Endothelial cell of umbilical vein (primary cell): ENCODE data around the gene CELSR3. TPM values are rescaled to one million over a fixed set of nuclear protein-coding genes. Genes with fewer than 3 reads are reported as not detected.

Source experiments
- BruUV-seq: library from RNA; stranded (reverse); fragments of 400-500 nt; replicated peaks from 2 replicates; lab custom pipeline; 2021; lab: Mats Ljungman, UMichigan
- CTCF ChIA-PET: fragments of 300-600, 350-600 bp; sonication (Branson Sonifier 250); formaldehyde crosslinking; loops from one replicate; lab custom pipeline; 2021; ENCODE audit warnings: antibody characterized with exemption, inconsistent platforms; lab: Charles Lee
- POLR2A ChIA-PET: fragments of 300-600, 350-600 bp; sonication (Branson Sonifier 250); formaldehyde crosslinking; loops from one replicate; lab custom pipeline; 2021; ENCODE audit warnings: antibody characterized with exemption, inconsistent platforms; lab: Charles Lee
- DNase-seq: peaks from one replicate; pipeline ENCODE4 v3.0.0-alpha.2; 2011; ENCODE audit warnings: low read depth, low spot score
- FAIRE-seq: peaks from 2 replicates; lab custom pipeline; 2011; peaks lifted over from hg19 to GRCh38; lab: Jason Lieb, UNC
- H2AFZ ChIP-seq: 2 replicates; pipeline ENCODE4 v1.6.0; 2012; ENCODE audit warnings: low read depth, low read length, control low read depth, inconsistent platforms
- H3K27ac ChIP-seq: 2 replicates; pipeline ENCODE4 v1.5.1; 2011; ENCODE audit warnings: low read depth, mild to moderate bottlenecking, control low read depth, low read length, moderate library complexity; ENCODE audit not compliant: insufficient read depth
- H3K27me3 ChIP-seq, 2 experiments: 2 replicates each; pipeline versions ENCODE4 v1.6.0 to v1.6.1; 2011; ENCODE audit warnings: low read length in 2 of 2, mixed read lengths in 1 of 2; ENCODE audit not compliant: control insufficient read depth in 2 of 2, insufficient read depth in 2 of 2
- H3K36me3 ChIP-seq, 2 experiments: 2 replicates in 1 of 2; 3 replicates in 1 of 2; pipeline ENCODE4 v1.5.1; 2011; ENCODE audit warnings: low read length in 2 of 2, mild to moderate bottlenecking in 1 of 2, moderate library complexity in 1 of 2; ENCODE audit not compliant: control insufficient read depth in 2 of 2, insufficient read depth in 2 of 2; ENCODE audit errors: extremely low read depth in 1 of 2
- H3K4me1 ChIP-seq: 3 replicates; pipeline ENCODE4 v1.5.1; 2011; ENCODE audit warnings: mild to moderate bottlenecking, low read length; ENCODE audit not compliant: control insufficient read depth, insufficient read depth; ENCODE audit errors: extremely low read depth
- H3K4me2 ChIP-seq: 2 replicates; pipeline ENCODE4 v1.6.1; 2011; ENCODE audit warnings: low read length, control low read depth, mixed read lengths; ENCODE audit not compliant: insufficient read depth
- H3K4me3 ChIP-seq, 3 experiments: fragments of 200-600 bp in 1 of 3; sonication (generic), shearing (Covaris generic) in 1 of 3; replicated peaks in 1 of 3; 2 replicates each; pipeline ENCODE4 v1.5.1; 2011 to 2016; ENCODE audit warnings: control low read depth in 3 of 3, low read length in 3 of 3, mild to moderate bottlenecking in 2 of 3, inconsistent platforms in 1 of 3, low read depth in 1 of 3, moderate library complexity in 1 of 3; ENCODE audit not compliant: insufficient read depth in 1 of 3
- H3K79me2 ChIP-seq: 2 replicates; pipeline ENCODE4 v1.6.0; 2012; ENCODE audit warnings: low read length, inconsistent platforms; ENCODE audit not compliant: control insufficient read depth, insufficient read depth
- H3K9ac ChIP-seq: replicated peaks from 2 replicates; pipeline ENCODE3; 2011; ENCODE audit warnings: low read length, control low read depth; ENCODE audit not compliant: insufficient read depth; ENCODE audit errors: extremely low read depth
- H3K9me1 ChIP-seq: replicated peaks from 3 replicates; pipeline ENCODE4 v1.6.0; 2011; ENCODE audit warnings: mild to moderate bottlenecking, low read length; ENCODE audit not compliant: control insufficient read depth, insufficient read depth; ENCODE audit errors: extremely low read depth
- H3K9me3 ChIP-seq: replicated peaks from 2 replicates; pipeline ENCODE4 v1.5.1; 2012; ENCODE audit warnings: low read length, inconsistent platforms; ENCODE audit not compliant: control insufficient read depth, insufficient read depth
- H4K20me1 ChIP-seq: replicated peaks from 2 replicates; pipeline ENCODE3; 2011; ENCODE audit warnings: mild to moderate bottlenecking, low read length; ENCODE audit not compliant: control insufficient read depth, insufficient read depth; ENCODE audit errors: extremely low read depth
- EZH2 ChIP-seq: IDR thresholded peaks from 2 replicates; pipeline ENCODE4 v1.6.1; 2012; ENCODE audit warnings: borderline replicate concordance, low read depth, mild to moderate bottlenecking, moderate library complexity, low read length, inconsistent platforms; ENCODE audit not compliant: severe bottlenecking
- FOS ChIP-seq: IDR thresholded peaks from 2 replicates; pipeline ENCODE4 v1.6.1; 2011; ENCODE audit warnings: mild to moderate bottlenecking, low read length, moderate library complexity, borderline replicate concordance; ENCODE audit not compliant: insufficient read depth
- GATA2 ChIP-seq: IDR thresholded peaks from 2 replicates; pipeline ENCODE4 v1.7.0; 2011; ENCODE audit warnings: low read depth, mild to moderate bottlenecking, moderate library complexity, mixed read lengths, low read length; ENCODE audit not compliant: insufficient read length, insufficient read depth
- JUN ChIP-seq: IDR thresholded peaks from 2 replicates; pipeline ENCODE4 v1.6.1; 2011; ENCODE audit warnings: borderline replicate concordance, low read depth; ENCODE audit not compliant: insufficient read length, insufficient read depth
- MYC ChIP-seq: IDR thresholded peaks from one replicate; pipeline ENCODE4 v1.6.1; 2011; ENCODE audit warnings: mild to moderate bottlenecking, low read depth, low read length
- POLR2A ChIP-seq: IDR thresholded peaks from 2 replicates; pipeline ENCODE4 v1.6.1; 2012; ENCODE audit warnings: low read depth, mild to moderate bottlenecking, control low read depth, low read length
- POLR2AphosphoS5 ChIP-seq: IDR thresholded peaks from 2 replicates; pipeline ENCODE4 v1.6.1; 2012; ENCODE audit warnings: low read depth, mild to moderate bottlenecking, control low read depth, low read length, moderate library complexity; ENCODE audit not compliant: insufficient read depth
- dilution Hi-C: fragments of 300-500 bp; cut with MboI; formaldehyde crosslinking; loops from one replicate; pipeline ENCODE4 v1.15.0; 2019; ENCODE audit warnings: low sequenced_read_pairs; ENCODE audit not compliant: extremely low pct_ligation_motif_present
- intact Hi-C: fragments of 100-400 bp; cut with micrococcal nuclease; formaldehyde crosslinking; loops from one replicate; pipeline ENCODE4 v1.10.0; 2022
- polyA plus RNA-seq, 4 experiments: library from polyadenylated mRNA; depleted of rRNA in 3 of 4; stranded (reverse) in 3 of 4; unstranded in 1 of 4; fragments of >200 nt; gene quantifications; 2 replicates each; pipeline versions ENCODE4 v1.2.1 to v1.2.3, GENCODE V29; 2011 to 2012; ENCODE audit warnings: missing spikeins in 1 of 4
- total RNA-seq: library from RNA; stranded (reverse); gene quantifications from 2 replicates; pipeline ENCODE4 v1.2.3, GENCODE V29; 2021
- TF ChIP-seq, protein P1 (sequence below), 2 donors: IDR thresholded peaks; 1 replicate in 1 of 2; 2 replicates in 1 of 2; pipeline ENCODE4 v1.5.1; 2011; ENCODE audit warnings: low read length in 2 of 2, mild to moderate bottlenecking in 2 of 2, moderate library complexity in 2 of 2, control low read depth in 1 of 2, inconsistent platforms in 1 of 2, low read depth in 1 of 2; ENCODE audit not compliant: insufficient read depth in 1 of 2; ENCODE audit errors: extremely low read depth in 1 of 2
- TF ChIP-seq, protein P2 (sequence below): IDR thresholded peaks from 2 replicates; pipeline ENCODE4 v1.6.1; 2011; ENCODE audit not compliant: insufficient read depth, insufficient read length

CELSR3 gene
- total and polyA plus RNA-seq, 2 donors (not counting 3 experiments of a cell fraction or from before 2014, with no cell fraction given), result 0.25 to 0.71 TPM

DNA sequence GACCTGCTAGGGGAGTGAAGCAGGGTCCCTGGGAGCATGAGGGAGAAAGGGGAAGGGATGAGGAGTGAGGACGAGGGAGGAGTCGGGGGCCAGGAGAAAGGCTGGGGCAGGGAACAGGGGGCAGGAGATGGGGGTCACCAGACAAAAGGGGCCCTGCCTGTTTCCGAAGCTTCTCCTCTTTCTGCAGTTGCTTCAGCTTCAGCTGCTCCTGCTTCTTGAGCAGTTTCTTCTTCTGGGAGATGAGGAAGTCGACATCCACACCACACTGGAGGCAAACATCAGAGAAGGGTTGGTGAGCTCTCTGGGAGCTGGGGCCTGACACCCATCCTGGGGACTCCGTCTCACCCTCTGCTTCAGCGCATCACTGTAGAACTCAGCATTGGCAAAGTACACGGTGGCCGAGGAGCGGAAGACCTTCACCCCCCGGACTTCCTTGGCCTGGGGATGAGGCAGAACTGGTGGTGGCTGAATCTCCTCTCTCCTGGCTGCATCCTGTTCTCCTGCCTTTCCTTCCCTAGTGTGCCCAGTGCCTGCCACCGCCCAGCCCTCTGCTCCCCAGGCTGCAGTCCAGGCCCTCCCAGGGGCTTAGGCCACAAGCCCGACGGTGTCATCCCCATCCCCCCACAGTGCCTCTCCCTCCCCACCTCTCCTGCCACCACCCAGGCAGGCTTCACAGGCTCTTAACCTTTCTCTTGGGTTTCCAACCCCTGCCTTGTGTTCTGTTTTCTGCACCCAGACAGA lies 34.2 kb downstream of the CELSR3 start:
- ChIA-PET POLR2A (no interaction called here), CTCF (no interaction called here)
- no peak overlapping the region for H3K4me3 ChIP-seq
- no peaks in the 10 kb centered on the region for H3K9me3 ChIP-seq
- H3K27me3 ChIP-seq, result no peaks in the 10 kb centered on the region
- no peak overlapping the region for H2AFZ ChIP-seq
- BruUV-seq, result no TSS peak
- no peak overlapping the region for H3K4me2 ChIP-seq
- DNase-seq (no peak), FAIRE-seq (no peak)
- H3K36me3 ChIP-seq, result peaks cover 0 to 39% of the 10 kb centered on the region in 2 experiments
- no peak overlapping the region for H3K9ac ChIP-seq
- dilution Hi-C loops, result no loop called here
- no peaks in the 10 kb centered on the region for H4K20me1 ChIP-seq
- no peaks in the 10 kb centered on the region for H3K9me1 ChIP-seq
- H3K4me1 ChIP-seq, result no peaks in the 10 kb centered on the region
- no peak for TF ChIP-seq EZH2
- H3K27ac ChIP-seq, result no peak overlapping the region
- no peaks in the 10 kb centered on the region for H3K79me2 ChIP-seq
- intact Hi-C loops, result no loop called here

DNA sequence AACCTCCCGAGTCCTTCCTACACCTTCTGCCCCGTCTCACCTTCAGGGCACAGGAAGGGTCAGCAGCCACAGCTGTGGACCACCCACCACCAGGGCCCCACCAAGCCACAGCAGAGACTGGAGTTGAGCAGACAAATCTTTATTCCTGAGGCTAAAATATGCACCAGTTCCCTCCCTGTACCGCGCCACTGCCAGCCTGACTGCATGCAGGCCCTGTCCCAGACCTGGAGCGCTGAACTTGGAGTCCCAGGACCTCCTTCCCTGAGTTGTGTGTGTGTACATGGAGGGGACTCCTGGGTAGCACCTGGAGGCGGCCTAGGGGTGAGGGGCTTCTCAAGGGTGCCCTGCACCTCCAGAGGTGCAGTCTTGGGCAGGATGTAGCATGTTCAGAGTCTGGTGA lies 37.1 kb downstream of the CELSR3 start:
- no peaks in the 10 kb centered on the region for H3K4me1 ChIP-seq
- peaks cover 0 to 25% of the 10 kb centered on the region in 2 experiments for H3K36me3 ChIP-seq
- no peaks in the 10 kb centered on the region for H4K20me1 ChIP-seq
- no peak overlapping the region for H3K27ac ChIP-seq
- POLR2A ChIA-PET, result no interaction called here
- CTCF ChIA-PET, result interaction anchor here (4.0 kb wide), 1 partner anchor 10 kb away, joined by 18 read pairs; the partner anchor contains the start of gene SLC26A6
- FAIRE-seq (no peak), DNase-seq (no peak)
- no peak overlapping the region for H2AFZ ChIP-seq
- no peak overlapping the region for H3K4me2 ChIP-seq
- no peak overlapping the region for H3K9ac ChIP-seq
- H3K4me3 ChIP-seq, result no peak overlapping the region
- H3K79me2 ChIP-seq, result no peaks in the 10 kb centered on the region
- intact Hi-C loops, result no loop called here
- H3K27me3 ChIP-seq, result no peaks in the 10 kb centered on the region
- TF ChIP-seq POLR2AphosphoS5, result no peak
- TF ChIP-seq, protein P1, sequence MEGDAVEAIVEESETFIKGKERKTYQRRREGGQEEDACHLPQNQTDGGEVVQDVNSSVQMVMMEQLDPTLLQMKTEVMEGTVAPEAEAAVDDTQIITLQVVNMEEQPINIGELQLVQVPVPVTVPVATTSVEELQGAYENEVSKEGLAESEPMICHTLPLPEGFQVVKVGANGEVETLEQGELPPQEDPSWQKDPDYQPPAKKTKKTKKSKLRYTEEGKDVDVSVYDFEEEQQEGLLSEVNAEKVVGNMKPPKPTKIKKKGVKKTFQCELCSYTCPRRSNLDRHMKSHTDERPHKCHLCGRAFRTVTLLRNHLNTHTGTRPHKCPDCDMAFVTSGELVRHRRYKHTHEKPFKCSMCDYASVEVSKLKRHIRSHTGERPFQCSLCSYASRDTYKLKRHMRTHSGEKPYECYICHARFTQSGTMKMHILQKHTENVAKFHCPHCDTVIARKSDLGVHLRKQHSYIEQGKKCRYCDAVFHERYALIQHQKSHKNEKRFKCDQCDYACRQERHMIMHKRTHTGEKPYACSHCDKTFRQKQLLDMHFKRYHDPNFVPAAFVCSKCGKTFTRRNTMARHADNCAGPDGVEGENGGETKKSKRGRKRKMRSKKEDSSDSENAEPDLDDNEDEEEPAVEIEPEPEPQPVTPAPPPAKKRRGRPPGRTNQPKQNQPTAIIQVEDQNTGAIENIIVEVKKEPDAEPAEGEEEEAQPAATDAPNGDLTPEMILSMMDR (IDR thresholded peaks at IDR 0.05; ENCODE audit: extremely low read depth in 1 of 2, insufficient read depth in 1 of 2, low read depth in 1 of 2, low read length in 2 of 2), result no peak
- TF ChIP-seq FOS, result no peak
- no peak for TF ChIP-seq MYC
- no peak for TF ChIP-seq POLR2A
- TF ChIP-seq EZH2, result no peak
- TF ChIP-seq, protein P2, sequence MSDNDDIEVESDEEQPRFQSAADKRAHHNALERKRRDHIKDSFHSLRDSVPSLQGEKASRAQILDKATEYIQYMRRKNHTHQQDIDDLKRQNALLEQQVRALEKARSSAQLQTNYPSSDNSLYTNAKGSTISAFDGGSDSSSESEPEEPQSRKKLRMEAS, result no peak
- no peak for TF ChIP-seq GATA2
- no peak for TF ChIP-seq JUN
- no peaks in the 10 kb centered on the region for H3K9me3 ChIP-seq
- no peaks in the 10 kb centered on the region for H3K9me1 ChIP-seq
- BruUV-seq, result no TSS peak
- dilution Hi-C loops, result no loop called here
